A673 (cell line): ENCODE results near the gene KIF9.

Experiments
- CTCF ChIP-seq: fragments of 300-800, 200-600 bp; sonication (generic); conservative IDR thresholded peaks from 2 replicates; pipeline ENCODE4 v1.5.1; 2017; ENCODE audit warnings: low read depth, mild to moderate bottlenecking, antibody characterized with exemption, low read length, moderate library complexity, mixed read lengths
- EZH2 ChIP-seq: fragments of 200-600 bp; sonication (generic); IDR thresholded peaks from 2 replicates; pipeline ENCODE4 v1.6.1; 2017; ENCODE audit warnings: borderline replicate concordance, low read depth, mild to moderate bottlenecking, mixed read lengths, antibody characterized with exemption, low read length; ENCODE audit not compliant: poor library complexity, severe bottlenecking

GRCh38 chr3:47294392-47294791, 11.8 kb upstream of the KIF9 start:
- TF ChIP-seq CTCF (no peak), EZH2 (no peak)
